Muscle layer of colon (tissue), 2 donors: ENCODE measurements around the gene PRKX.
"Not testable (repeated sequence)": the region's sequence is repeated elsewhere in the genome, so short reads cannot be mapped to it uniquely, and the experiment has no call there.

ENCODE experiments used
- H3K27ac ChIP-seq: one replicate; pipeline ENCODE4 v1.7.0; 2013; ENCODE audit warnings: low read depth, mild to moderate bottlenecking, low read length, moderate library complexity
- H3K27me3 ChIP-seq, 2 donors: one replicate each; pipeline ENCODE4 v1.7.0; 2013; ENCODE audit warnings: low read length in 2 of 2, mild to moderate bottlenecking in 2 of 2; ENCODE audit not compliant: insufficient read depth in 2 of 2, control insufficient read depth in 1 of 2
- H3K36me3 ChIP-seq: one replicate; pipeline ENCODE4 v1.7.0; 2013; ENCODE audit warnings: mild to moderate bottlenecking, low read length; ENCODE audit not compliant: insufficient read depth
- H3K4me1 ChIP-seq: one replicate; pipeline ENCODE4 v1.7.0; 2013; ENCODE audit warnings: mild to moderate bottlenecking, low read length; ENCODE audit not compliant: insufficient read depth
- H3K4me3 ChIP-seq, 2 donors: one replicate each; pipeline ENCODE4 v1.7.0; 2013; ENCODE audit warnings: low read length in 2 of 2, low read depth in 1 of 2, mild to moderate bottlenecking in 1 of 2, moderate library complexity in 1 of 2
- H3K9ac ChIP-seq: one replicate; pipeline ENCODE4 v1.7.0; 2013; ENCODE audit warnings: low read length
- H3K9me3 ChIP-seq: one replicate; pipeline ENCODE4 v1.7.0; 2013; ENCODE audit warnings: mild to moderate bottlenecking, low read length
- donor health status: abdominal sarcoma.
- donor health status: Adenocarcinoma of cecum.

Gene PRKX

GRCh38 chrX:3732326-3733042 is 19.0 kb upstream of the PRKX start:
- not testable (repeated sequence) for H3K9me3 ChIP-seq, H3K36me3 ChIP-seq, H3K4me1 ChIP-seq, H3K9ac ChIP-seq, H3K27me3 ChIP-seq, H3K27ac ChIP-seq, H3K4me3 ChIP-seq

DNA sequence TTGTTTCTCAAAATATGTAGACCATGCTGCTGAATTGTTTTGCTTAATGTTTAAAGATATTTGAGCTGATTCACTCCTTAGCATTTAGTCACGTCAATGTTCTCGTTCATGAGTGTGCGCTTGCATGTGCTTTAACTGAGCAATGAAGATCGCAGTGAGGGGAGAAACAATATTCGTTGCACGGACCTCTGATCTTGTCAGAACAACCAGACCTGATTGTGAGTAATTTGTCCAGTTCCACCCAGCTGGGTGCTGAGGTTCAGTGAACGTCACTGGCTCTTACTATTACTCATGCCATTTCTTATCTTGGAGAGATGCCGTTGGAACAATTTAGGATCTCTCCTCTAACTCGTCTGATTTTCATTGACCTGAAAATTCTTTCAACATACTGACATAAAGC is 15.0 kb upstream of the PRKX start:
- H3K4me1 ChIP-seq: no peaks in the 10 kb centered on the region
- no peaks in the 10 kb centered on the region for H3K36me3 ChIP-seq
- H3K9me3 ChIP-seq: no peaks in the 10 kb centered on the region
- H3K27ac ChIP-seq: no peak overlapping the region
- H3K4me3 ChIP-seq: no peak overlapping the region
- H3K9ac ChIP-seq: no peak overlapping the region
- H3K27me3 ChIP-seq: no peaks in the 10 kb centered on the region

GRCh38 chrX:3723460-3723859 is 10.0 kb upstream of the PRKX start:
- not testable (repeated sequence) for H3K27ac ChIP-seq, H3K9ac ChIP-seq, H3K9me3 ChIP-seq, H3K36me3 ChIP-seq, H3K4me1 ChIP-seq, H3K27me3 ChIP-seq, H3K4me3 ChIP-seq

DNA sequence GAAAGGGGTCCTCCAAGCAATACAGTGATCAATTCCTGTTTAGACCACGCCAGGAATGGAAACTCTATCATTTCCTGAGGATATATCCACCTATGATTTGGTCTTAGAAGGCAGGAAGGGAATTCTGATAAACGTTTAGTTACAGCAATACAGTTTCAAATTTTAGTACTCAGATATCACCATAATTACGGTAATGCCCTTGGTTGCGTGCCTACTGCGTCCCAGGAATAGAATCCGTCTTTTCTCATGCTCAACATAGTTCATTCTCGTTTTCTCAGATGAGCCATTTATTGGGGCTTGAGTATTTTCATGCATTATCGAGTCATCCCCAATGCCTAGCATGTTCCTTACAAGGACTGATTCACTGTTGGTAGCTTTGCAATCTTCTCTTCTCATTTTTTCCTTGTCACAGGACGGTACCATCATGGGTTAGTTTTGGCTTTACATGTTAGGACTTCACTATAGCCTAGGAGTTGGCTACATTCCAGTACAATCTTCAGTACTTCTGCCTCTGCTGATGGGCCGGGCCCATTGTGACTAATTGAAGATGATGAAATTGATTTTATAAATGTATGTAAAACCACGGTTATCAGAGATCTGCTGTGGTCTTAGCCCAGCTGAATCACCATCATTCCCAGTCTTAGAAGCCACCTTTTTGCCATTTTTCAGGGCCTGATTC is 4.4 kb upstream of the PRKX start:
- Histone ChIP-seq H3K27ac (no peak overlapping the region), H3K4me1 (no peaks in the 10 kb centered on the region), H3K27me3 (no peaks in the 10 kb centered on the region), H3K4me3 (no peak overlapping the region), H3K36me3 (no peaks in the 10 kb centered on the region), H3K9me3 (no peaks in the 10 kb centered on the region), H3K9ac (no peak overlapping the region)

GRCh38 chrX:3715921-3716320 is 2.5 kb upstream of the PRKX start:
- no peak overlapping the region for H3K9ac ChIP-seq
- no peaks in the 10 kb centered on the region for H3K4me1 ChIP-seq
- no peak overlapping the region for H3K27ac ChIP-seq
- H3K36me3 ChIP-seq: no peaks in the 10 kb centered on the region
- no peak overlapping the region for H3K4me3 ChIP-seq
- no peaks in the 10 kb centered on the region for H3K27me3 ChIP-seq
- no peaks in the 10 kb centered on the region for H3K9me3 ChIP-seq

GRCh38 chrX:3714706-3715479 is 1.4 kb upstream of the PRKX start:
- H3K4me1 ChIP-seq, H3K27ac ChIP-seq, H3K27me3 ChIP-seq, H3K36me3 ChIP-seq, H3K9ac ChIP-seq, H3K4me3 ChIP-seq, H3K9me3 ChIP-seq: not testable (repeated sequence)

- no peak overlapping the region for H3K27ac ChIP-seq
- H3K4me3 ChIP-seq: peak overlapping the region; percentile 56 to 61
- no peak overlapping the region for H3K9ac ChIP-seq
- H3K36me3 ChIP-seq: no peaks in the 10 kb centered on the region
- H3K4me1 ChIP-seq: no peaks in the 10 kb centered on the region
- no peaks in the 10 kb centered on the region for H3K27me3 ChIP-seq
- H3K9me3 ChIP-seq: no peaks in the 10 kb centered on the region
Observed at GRCh38 chrX:3713937-3714434, 537 bp upstream of the PRKX start.

DNA sequence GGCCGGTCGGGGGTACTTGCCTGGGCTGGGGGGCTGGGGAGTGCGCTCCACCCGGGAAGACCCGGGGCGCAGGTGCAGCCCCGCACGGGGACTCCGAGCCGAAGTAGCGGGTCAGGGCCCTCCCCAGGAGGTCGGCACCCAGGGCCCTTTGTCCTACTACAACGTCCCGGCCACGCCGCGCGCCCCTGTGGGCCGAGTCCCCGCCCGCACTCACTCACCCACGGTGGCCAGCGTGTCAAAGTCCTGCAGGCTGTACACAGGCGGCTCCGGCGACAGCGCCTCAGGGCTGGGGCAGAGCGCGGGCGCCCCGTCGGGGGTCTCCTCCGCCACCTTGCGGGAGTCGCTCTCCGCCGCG is 602 bp downstream of the PRKX start:
- Histone ChIP-seq H3K27me3 (no peaks in the 10 kb centered on the region), H3K36me3 (no peaks in the 10 kb centered on the region), H3K4me3 (peak overlapping the region; percentile 8 to 38), H3K27ac (peak overlapping the region; percentile 32), H3K9ac (no peak overlapping the region), H3K9me3 (no peaks in the 10 kb centered on the region), H3K4me1 (no peaks in the 10 kb centered on the region)

GRCh38 chrX:3712051-3712869 is 1.2 kb downstream of the PRKX start:
- no peaks in the 10 kb centered on the region for H3K27me3 ChIP-seq
- no peaks in the 10 kb centered on the region for H3K4me1 ChIP-seq
- H3K4me3 ChIP-seq: peak overlapping the region; percentile 16 to 38
- no peaks in the 10 kb centered on the region for H3K36me3 ChIP-seq
- H3K9ac ChIP-seq: no peak overlapping the region
- H3K27ac ChIP-seq: peak overlapping the region; percentile 32
- no peaks in the 10 kb centered on the region for H3K9me3 ChIP-seq

GRCh38 chrX:3711331-3711917 is 2.0 kb downstream of the PRKX start:
- Histone ChIP-seq H3K4me3 (peak overlapping the region in 1 of 2 donors; percentile 16), H3K9me3 (no peaks in the 10 kb centered on the region), H3K4me1 (no peaks in the 10 kb centered on the region), H3K9ac (no peak overlapping the region), H3K27ac (no peak overlapping the region), H3K36me3 (no peaks in the 10 kb centered on the region), H3K27me3 (no peaks in the 10 kb centered on the region)
